Measurements from ENCODE around the gene KIAA0753. TPM values are rescaled to one million over a fixed set of nuclear protein-coding genes. Genes with fewer than 3 reads are reported as not detected.

The KIAA0753 gene
- total and polyA plus RNA-seq, 2 of the 8 experiments (the other 6 are each of a cell fraction or from before 2014, with no cell fraction given): 5.0 to 27.1 TPM

DNA sequence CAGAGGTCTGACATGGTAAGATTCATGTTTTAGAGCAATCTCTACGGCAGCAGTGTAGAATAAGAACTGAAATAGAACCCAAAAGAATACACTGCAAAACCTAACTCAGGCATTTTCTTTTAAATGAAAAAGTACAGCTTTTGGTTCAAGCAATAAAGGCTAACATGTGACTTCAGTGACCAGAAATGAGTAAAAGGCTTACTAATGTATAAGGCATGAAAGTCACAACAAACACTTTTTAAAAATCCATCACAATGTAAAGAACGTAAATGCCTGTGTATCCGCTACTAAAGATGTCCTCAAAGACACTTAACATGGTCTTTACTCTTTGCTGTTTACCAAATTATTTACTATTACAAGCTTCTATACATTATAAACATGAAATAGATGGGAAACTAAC is 16.6 kb downstream of the KIAA0753 start:
- no peak overlapping the region for H2AFZ ChIP-seq (ENCODE audit: low read length)
- no peaks in the 10 kb centered on the region for H3K9me3 ChIP-seq (ENCODE audit: insufficient read depth in 2 of 2, low read depth in 1 of 2, low read length in 1 of 2)
- H2BK5ac ChIP-seq (ENCODE audit: low read depth, low read length): no peak overlapping the region
- H4K5ac ChIP-seq (ENCODE audit: insufficient read length, low read depth, low read length): no peak overlapping the region
- no peak overlapping the region for H3K23ac ChIP-seq (ENCODE audit: insufficient read length)
- no peaks in the 10 kb centered on the region for H3K79me1 ChIP-seq (ENCODE audit: low read depth, low read length)
- no peaks in the 10 kb centered on the region for H3K79me2 ChIP-seq (ENCODE audit: control insufficient read depth in 1 of 2, insufficient read depth in 2 of 2, low read length in 2 of 2)
- H2BK15ac ChIP-seq (ENCODE audit: low read length): no peak overlapping the region
- H2BK20ac ChIP-seq (ENCODE audit: low read length): no peak overlapping the region
- no peak overlapping the region for H3K56ac ChIP-seq (replicated peaks; ENCODE audit: insufficient read length, low read depth, low read length)
- no peaks in the 10 kb centered on the region for H3K23me2 ChIP-seq (ENCODE audit: low read depth, low read length)
- H3K27ac ChIP-seq (ENCODE audit: low read depth, low read length): no peak overlapping the region
- H3K4me2 ChIP-seq (ENCODE audit: insufficient read depth in 1 of 2, low read depth in 2 of 2, low read length in 2 of 2): no peak overlapping the region
- WGBS, 2 experiments (ENCODE audit: extremely low coverage in 1 of 2, insufficient coverage in 1 of 2, insufficient read length in 1 of 2, insufficient replicate concordance in 2 of 2, low coverage in 1 of 2, low lambda C conversion rate in 2 of 2, missing lambda C conversion rate in 1 of 2): 96% methylated on average over 3 of the region's 3 CpGs; no CpG with 5 or more reads in 1 of the 2 experiments
- no peak overlapping the region for H3K14ac ChIP-seq (ENCODE audit: insufficient read length)
- H2AK5ac ChIP-seq (ENCODE audit: low read depth, low read length): no peak overlapping the region
- peaks cover 7 to 34% (median 29%) of the 10 kb centered on the region in 4 experiments for H3K36me3 ChIP-seq (ENCODE audit: control insufficient read depth in 2 of 4, insufficient read depth in 4 of 4, low read length in 3 of 4)
- no peak overlapping the region for H2BK120ac ChIP-seq (replicated peaks; ENCODE audit: low read depth, low read length)
- H3K9ac ChIP-seq (replicated peaks in 1 of 4; ENCODE audit: extremely low read depth in 1 of 4, low read depth in 3 of 4, low read length in 3 of 4): no peak overlapping the region
- DNase-seq (ENCODE audit: low read depth in 1 of 2, low spot score in 2 of 2): no peak
- no peaks in the 10 kb centered on the region for H3K27me3 ChIP-seq (replicated peaks in 1 of 4; ENCODE audit: control insufficient read depth in 3 of 4, extremely low read depth in 1 of 4, insufficient read depth in 3 of 4, low read length in 3 of 4)
- CTCF ChIA-PET (ENCODE audit: partially characterized antibody): interaction anchor here (0.9 kb wide), 1 partner anchor 20 kb away, joined by 3 read pairs; no protein-coding TSS in a partner anchor
- POLR2A ChIA-PET (ENCODE audit: partially characterized antibody): interaction anchor here (1.2 kb wide), 2 partner anchors 12 to 14 kb away, joined by 4 read pairs; no protein-coding TSS in a partner anchor
- no peak overlapping the region for H2BK12ac ChIP-seq (ENCODE audit: low read depth, low read length)
- no peak overlapping the region for H3K18ac ChIP-seq (ENCODE audit: extremely low read depth, low read length)
- H3K4me3 ChIP-seq (ENCODE audit: extremely low read depth in 1 of 4, insufficient read depth in 2 of 4, low read depth in 3 of 4, low read length in 4 of 4): no peak overlapping the region
- H4K8ac ChIP-seq (ENCODE audit: extremely low read depth, insufficient read depth, low read length): no peak overlapping the region
- H3K4ac ChIP-seq (replicated peaks; ENCODE audit: insufficient read length, low read depth, low read length): no peak overlapping the region
- no peak overlapping the region for H4K91ac ChIP-seq (replicated peaks; ENCODE audit: insufficient read length, low read length)
- no peak for FAIRE-seq
- H3K4me1 ChIP-seq (replicated peaks in 1 of 4; ENCODE audit: control insufficient read depth in 3 of 4, insufficient read depth in 4 of 4, low read length in 3 of 4): no peaks in the 10 kb centered on the region
- peaks cover 1 to 4% of the 10 kb centered on the region in 2 experiments for H4K20me1 ChIP-seq (replicated peaks in 1 of 2; ENCODE audit: control insufficient read depth in 1 of 2, insufficient read depth in 2 of 2, low read length in 2 of 2)
- TF ChIP-seq SAP30 (IDR thresholded peaks at IDR 0.05; ENCODE audit: insufficient read depth, insufficient replicate concordance, low read length): no peak
- TF ChIP-seq, protein P1, sequence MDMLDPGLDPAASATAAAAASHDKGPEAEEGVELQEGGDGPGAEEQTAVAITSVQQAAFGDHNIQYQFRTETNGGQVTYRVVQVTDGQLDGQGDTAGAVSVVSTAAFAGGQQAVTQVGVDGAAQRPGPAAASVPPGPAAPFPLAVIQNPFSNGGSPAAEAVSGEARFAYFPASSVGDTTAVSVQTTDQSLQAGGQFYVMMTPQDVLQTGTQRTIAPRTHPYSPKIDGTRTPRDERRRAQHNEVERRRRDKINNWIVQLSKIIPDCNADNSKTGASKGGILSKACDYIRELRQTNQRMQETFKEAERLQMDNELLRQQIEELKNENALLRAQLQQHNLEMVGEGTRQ (IDR thresholded peaks at IDR 0.05; ENCODE audit: low read length): no peak
- no peak for TF ChIP-seq HDAC6 (IDR thresholded peaks at IDR 0.05; ENCODE audit: low read depth, low read length)
- no peak for TF ChIP-seq FOSL1 (IDR thresholded peaks at IDR 0.05; ENCODE audit: insufficient read depth, low read depth, low read length)
- TF ChIP-seq, protein P2, sequence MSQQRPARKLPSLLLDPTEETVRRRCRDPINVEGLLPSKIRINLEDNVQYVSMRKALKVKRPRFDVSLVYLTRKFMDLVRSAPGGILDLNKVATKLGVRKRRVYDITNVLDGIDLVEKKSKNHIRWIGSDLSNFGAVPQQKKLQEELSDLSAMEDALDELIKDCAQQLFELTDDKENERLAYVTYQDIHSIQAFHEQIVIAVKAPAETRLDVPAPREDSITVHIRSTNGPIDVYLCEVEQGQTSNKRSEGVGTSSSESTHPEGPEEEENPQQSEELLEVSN (IDR thresholded peaks at IDR 0.05): no peak
- no peak for TF ChIP-seq BACH1 (IDR thresholded peaks at IDR 0.05; ENCODE audit: low read length)
- TF ChIP-seq KDM5A (IDR thresholded peaks at IDR 0.05; ENCODE audit: low read length): no peak
- TF ChIP-seq KDM4A (IDR thresholded peaks at IDR 0.05; ENCODE audit: low read depth, low read length, severe bottlenecking): no peak
- no peak for TF ChIP-seq RFX5 (IDR thresholded peaks at IDR 0.05; ENCODE audit: borderline replicate concordance, low read depth, low read length)
- TF ChIP-seq ZNF274 (IDR thresholded peaks at IDR 0.05; ENCODE audit: borderline replicate concordance, extremely low read depth, low read length): no peak
- no peak for TF ChIP-seq YY1 (IDR thresholded peaks at IDR 0.05; ENCODE audit: low read depth, low read length)
- no peak for TF ChIP-seq TAF1 (IDR thresholded peaks at IDR 0.05; ENCODE audit: low read depth, low read length)
